H1 (cell line): Measurements from ENCODE around the gene TOR4A. TPM values are rescaled to one million over a fixed set of nuclear protein-coding genes. Genes with fewer than 3 reads are reported as not detected.

Experiments
- CTCF ChIA-PET: fragments of 300-600 bp; sonication (Branson Sonifier 250); formaldehyde crosslinking; loops from one replicate; lab custom pipeline; 2021; ENCODE audit not compliant: partially characterized antibody; lab: Charles Lee
- POLR2A ChIA-PET: fragments of 300-600 bp; sonication (Branson Sonifier 250); formaldehyde crosslinking; loops from one replicate; lab custom pipeline; 2021; ENCODE audit warnings: inconsistent platforms; ENCODE audit not compliant: partially characterized antibody; lab: Charles Lee
- DNase-seq, 2 experiments: peaks; one replicate each; pipeline versions ENCODE4 v3.0.0 to v3.0.0-alpha.2; 2010 to 2022; ENCODE audit warnings: low spot score in 2 of 2, low read depth in 1 of 2, mixed read lengths in 1 of 2
- FAIRE-seq: peaks from 2 replicates; lab custom pipeline; 2011; peaks lifted over from hg19 to GRCh38; lab: Jason Lieb, UNC
- H2AFZ ChIP-seq: 2 replicates; pipeline ENCODE4 v1.8.1; 2012; ENCODE audit warnings: low read length, inconsistent platforms
- H2AK5ac ChIP-seq: 2 replicates; pipeline ENCODE4 v1.6.1; 2013; ENCODE audit warnings: low read depth, low read length
- H2BK120ac ChIP-seq: replicated peaks from 2 replicates; pipeline ENCODE3; 2013; ENCODE audit warnings: low read depth, low read length, inconsistent platforms
- H2BK12ac ChIP-seq: 2 replicates; pipeline ENCODE4 v1.6.1; 2013; ENCODE audit warnings: low read depth, low read length
- H2BK15ac ChIP-seq: 2 replicates; pipeline ENCODE4 v1.6.1; 2013; ENCODE audit warnings: low read length
- H2BK20ac ChIP-seq: 2 replicates; pipeline ENCODE4 v1.6.1; 2013; ENCODE audit warnings: low read length
- H2BK5ac ChIP-seq: 2 replicates; pipeline ENCODE4 v1.6.1; 2013; ENCODE audit warnings: low read depth, low read length
- H3K14ac ChIP-seq: 2 replicates; pipeline ENCODE4 v1.6.1; 2013; ENCODE audit warnings: inconsistent platforms; ENCODE audit not compliant: insufficient read length
- H3K18ac ChIP-seq: 2 replicates; pipeline ENCODE4 v1.6.1; 2013; ENCODE audit warnings: low read length; ENCODE audit errors: extremely low read depth
- H3K23ac ChIP-seq: 2 replicates; pipeline ENCODE4 v1.6.1; 2013; ENCODE audit warnings: inconsistent platforms; ENCODE audit not compliant: insufficient read length
- H3K23me2 ChIP-seq: 2 replicates; pipeline ENCODE4 v1.6.1; 2013; ENCODE audit warnings: low read depth, low read length
- H3K27ac ChIP-seq: 2 replicates; pipeline ENCODE4 v1.6.1; 2011; ENCODE audit warnings: low read depth, low read length, inconsistent platforms
- H3K27me3 ChIP-seq, 4 experiments: replicated peaks in 1 of 4; 1 replicate in 1 of 4; 2 replicates in 3 of 4; pipeline versions ENCODE4 v1.6.1 to v1.8.1; 2011 to 2013; ENCODE audit warnings: low read length in 3 of 4, mild to moderate bottlenecking in 3 of 4, inconsistent platforms in 2 of 4, mixed read lengths in 2 of 4, moderate library complexity in 1 of 4; ENCODE audit not compliant: control insufficient read depth in 3 of 4, insufficient read depth in 3 of 4; ENCODE audit errors: extremely low read depth in 1 of 4
- H3K36me3 ChIP-seq, 4 experiments: 2 replicates each; pipeline versions ENCODE4 v1.6.1 to v1.8.1; 2011 to 2013; ENCODE audit warnings: mild to moderate bottlenecking in 4 of 4, low read length in 3 of 4, moderate library complexity in 2 of 4, control low read depth in 1 of 4, inconsistent platforms in 1 of 4; ENCODE audit not compliant: insufficient read depth in 4 of 4, control insufficient read depth in 2 of 4
- H3K4ac ChIP-seq: replicated peaks from 2 replicates; pipeline ENCODE3; 2013; ENCODE audit warnings: low read length, low read depth, mixed read lengths, inconsistent platforms; ENCODE audit not compliant: insufficient read length
- H3K4me1 ChIP-seq, 4 experiments: replicated peaks in 1 of 4; 1 replicate in 1 of 4; 2 replicates in 3 of 4; pipeline versions ENCODE4 v1.6.1 to v1.8.1; 2011 to 2013; ENCODE audit warnings: low read length in 3 of 4, inconsistent platforms in 2 of 4, mixed read lengths in 1 of 4; ENCODE audit not compliant: insufficient read depth in 4 of 4, control insufficient read depth in 3 of 4
- H3K4me2 ChIP-seq, 2 experiments: 2 replicates each; pipeline versions ENCODE4 v1.6.1 to v1.8.1; 2011 to 2013; ENCODE audit warnings: low read depth in 2 of 2, low read length in 2 of 2, control low read depth in 1 of 2, inconsistent platforms in 1 of 2, mild to moderate bottlenecking in 1 of 2; ENCODE audit not compliant: insufficient read depth in 1 of 2
- H3K4me3 ChIP-seq, 4 experiments: fragments of 200-600, 300-600 bp in 1 of 4; sonication (generic), shearing (Covaris generic), sonication (Bioruptor Twin) in 1 of 4; 2 replicates each; pipeline versions ENCODE4 v1.5.1 to v1.8.1; 2011 to 2016; ENCODE audit warnings: low read length in 4 of 4, low read depth in 3 of 4, control low read depth in 2 of 4, inconsistent platforms in 2 of 4, mild to moderate bottlenecking in 2 of 4, mixed read lengths in 1 of 4, moderate library complexity in 1 of 4; ENCODE audit not compliant: insufficient read depth in 2 of 4; ENCODE audit errors: extremely low read depth in 1 of 4
- H3K56ac ChIP-seq: replicated peaks from 2 replicates; pipeline ENCODE3; 2013; ENCODE audit warnings: low read depth, mild to moderate bottlenecking, mixed read lengths, low read length, inconsistent platforms; ENCODE audit not compliant: insufficient read length
- H3K79me1 ChIP-seq: 2 replicates; pipeline ENCODE4 v1.6.1; 2013; ENCODE audit warnings: low read depth, low read length, control low read depth
- H3K79me2 ChIP-seq, 2 experiments: 2 replicates each; pipeline versions ENCODE4 v1.6.1 to v1.8.1; 2012 to 2013; ENCODE audit warnings: low read length in 2 of 2, mild to moderate bottlenecking in 2 of 2, inconsistent platforms in 1 of 2; ENCODE audit not compliant: insufficient read depth in 2 of 2, control insufficient read depth in 1 of 2
- H3K9ac ChIP-seq, 4 experiments: replicated peaks in 1 of 4; 1 replicate in 1 of 4; 2 replicates in 3 of 4; pipeline versions ENCODE4 v1.6.1 to v1.8.1; 2011 to 2013; ENCODE audit warnings: low read depth in 3 of 4, low read length in 3 of 4, control low read depth in 2 of 4, mild to moderate bottlenecking in 2 of 4, moderate library complexity in 2 of 4, inconsistent platforms in 1 of 4; ENCODE audit errors: extremely low read depth in 1 of 4
- H3K9me3 ChIP-seq, 2 experiments: 2 replicates each; pipeline versions ENCODE4 v1.6.1 to v1.8.1; 2012 to 2013; ENCODE audit warnings: mild to moderate bottlenecking in 2 of 2, moderate library complexity in 2 of 2, control low read depth in 1 of 2, inconsistent platforms in 1 of 2, low read depth in 1 of 2, low read length in 1 of 2, mixed read lengths in 1 of 2; ENCODE audit not compliant: insufficient read depth in 2 of 2
- H4K20me1 ChIP-seq, 2 experiments: replicated peaks in 1 of 2; 2 replicates each; pipeline versions ENCODE3 to v1.8.1; 2011 to 2013; ENCODE audit warnings: inconsistent platforms in 2 of 2, low read length in 2 of 2, mild to moderate bottlenecking in 1 of 2; ENCODE audit not compliant: insufficient read depth in 2 of 2, control insufficient read depth in 1 of 2
- H4K5ac ChIP-seq: 2 replicates; pipeline ENCODE4 v1.6.1; 2013; ENCODE audit warnings: low read length, low read depth, mixed read lengths, inconsistent platforms; ENCODE audit not compliant: insufficient read length
- H4K8ac ChIP-seq: 2 replicates; pipeline ENCODE4 v1.8.0; 2013; ENCODE audit warnings: mild to moderate bottlenecking, moderate library complexity, low read length, inconsistent platforms; ENCODE audit not compliant: insufficient read depth; ENCODE audit errors: extremely low read depth
- H4K91ac ChIP-seq: replicated peaks from 2 replicates; pipeline ENCODE3; 2013; ENCODE audit warnings: low read length, mixed read lengths, inconsistent platforms; ENCODE audit not compliant: insufficient read length
- KDM1A ChIP-seq: fragments of 200-600, 300-600 bp; sonication (generic); IDR thresholded peaks from 2 replicates; pipeline ENCODE4 v1.7.1; 2016; ENCODE audit warnings: mild to moderate bottlenecking, low read length, borderline replicate concordance
- WGBS, 2 experiments: shearing (Covaris generic) in 1 of 2; methylation state at CpG; one replicate each; pipeline versions ENCODE4 v1.1.6 to v1.1.7; 2013 to 2015; ENCODE audit warnings: low lambda C conversion rate in 2 of 2, mixed read lengths in 2 of 2, inconsistent platforms in 1 of 2, low coverage in 1 of 2, missing lambda C conversion rate in 1 of 2; ENCODE audit not compliant: insufficient replicate concordance in 2 of 2, insufficient coverage in 1 of 2, insufficient read length in 1 of 2; ENCODE audit errors: extremely low coverage in 1 of 2, missing lambda C conversion rate in 1 of 2; 5-methylcytosine and 5-hydroxymethylcytosine counted together
- polyA plus RNA-seq, 7 experiments: library from polyadenylated mRNA; depleted of rRNA in 3 of 7; stranded (reverse) in 5 of 7; unstranded in 2 of 7; fragments of >200 nt in 5 of 7; fragments of 200-250 nt in 2 of 7; gene quantifications; 1 replicate in 5 of 7; 2 replicates in 1 of 7; 4 replicates in 1 of 7; pipeline versions ENCODE4 v1.2.1 to v1.2.3, GENCODE V29; 2011 to 2013; ENCODE audit warnings: missing spikeins in 2 of 7, mixed read lengths in 2 of 7
- total RNA-seq: library from RNA; stranded (reverse); fragmentation: NEBNext Ultra II Directional; extraction: Animal tissue kit (Norgen Biotek cat#: 25700); gene quantifications from 2 replicates; pipeline ENCODE4 v1.2.1, GENCODE V29; 2021
- TF ChIP-seq, protein P1 (sequence below): IDR thresholded peaks from 2 replicates; pipeline ENCODE4 v1.6.1; 2011; ENCODE audit warnings: low read length, improper control_type of control experiment

TOR4A gene
- total and polyA plus RNA-seq, 2 of the 8 experiments (the other 6 are each of a cell fraction or from before 2014, with no cell fraction given) = 8.4 to 9.3 TPM

DNA sequence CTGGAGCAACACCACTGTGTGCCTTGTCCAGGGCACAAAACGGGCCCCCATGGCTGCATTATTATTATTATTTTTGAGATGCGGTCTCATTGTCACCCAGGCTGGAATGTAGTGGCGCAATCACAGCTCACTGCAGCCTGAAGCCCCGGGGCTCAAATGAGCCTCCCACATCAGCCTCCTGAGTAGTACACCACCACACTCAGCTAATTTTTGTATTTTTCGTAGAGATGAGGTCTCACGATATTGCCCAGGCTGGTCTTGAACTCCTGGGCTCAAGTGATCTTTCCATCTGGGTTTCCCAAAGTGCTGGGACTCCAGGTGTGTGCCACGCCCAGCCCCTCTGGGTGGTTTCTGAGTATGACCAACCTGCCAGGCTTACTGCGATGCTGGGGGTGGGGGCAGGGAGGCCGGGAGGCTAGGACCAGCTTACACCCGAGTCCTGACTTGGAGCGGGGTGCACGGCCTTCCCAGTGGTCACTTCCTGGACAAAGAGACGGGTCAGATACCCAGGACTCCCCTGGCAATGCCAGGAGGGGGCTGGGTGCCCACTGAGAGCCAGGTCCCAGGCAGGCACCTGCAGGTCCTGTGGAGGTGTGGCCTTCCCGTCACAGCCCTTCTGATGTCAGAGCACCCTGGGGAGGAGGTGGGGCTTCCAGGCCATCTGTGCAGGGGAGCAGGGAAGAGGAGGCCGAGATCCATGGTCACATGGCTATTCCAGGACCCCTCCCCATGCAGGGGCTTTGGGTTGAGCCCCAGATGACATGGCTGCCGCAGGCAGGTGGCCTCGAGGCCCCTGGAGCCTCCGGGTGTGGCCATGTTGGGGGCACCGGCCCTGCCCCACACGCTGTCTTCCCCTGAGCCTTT lies 32.9 kb downstream of the TOR4A start:
- H3K9ac ChIP-seq = no peak overlapping the region
- peaks cover 0 to 35% (median 25%) of the 10 kb centered on the region in 4 experiments; a peak in 6 of 7 replicates for H3K4me1 ChIP-seq
- DNase-seq (peak in 1 of 2 experiments; percentile 49), FAIRE-seq (no peak)
- H3K14ac ChIP-seq = no peak overlapping the region
- no peak overlapping the region for H3K23ac ChIP-seq
- H3K56ac ChIP-seq = no peak overlapping the region
- no peak overlapping the region for H2BK12ac ChIP-seq
- no peak overlapping the region for H3K18ac ChIP-seq
- H2BK120ac ChIP-seq = no peak overlapping the region
- H3K9me3 ChIP-seq = no peaks in the 10 kb centered on the region
- H2BK5ac ChIP-seq = peak overlapping the region; percentile 81; the same call in 1 of the 2 replicates
- ChIA-PET CTCF (interaction anchor here (1.3 kb wide), 1 partner anchor 9 kb away, joined by 8 read pairs; the partner anchor contains the start of gene NRARP), POLR2A (interaction anchor here (11.9 kb wide), 1 partner anchor 10 kb away, joined by 129 read pairs; the partner anchor contains the start of gene NRARP)
- H4K8ac ChIP-seq = peak overlapping the region; percentile 68
- peak overlapping the region; percentile 23 for H3K4ac ChIP-seq
- H3K27ac ChIP-seq = no peak overlapping the region
- no peak overlapping the region for H4K91ac ChIP-seq
- H3K36me3 ChIP-seq = no peaks in the 10 kb centered on the region
- no peaks in the 10 kb centered on the region for H3K79me1 ChIP-seq
- no peak for TF ChIP-seq KDM1A
- TF ChIP-seq, protein P1, sequence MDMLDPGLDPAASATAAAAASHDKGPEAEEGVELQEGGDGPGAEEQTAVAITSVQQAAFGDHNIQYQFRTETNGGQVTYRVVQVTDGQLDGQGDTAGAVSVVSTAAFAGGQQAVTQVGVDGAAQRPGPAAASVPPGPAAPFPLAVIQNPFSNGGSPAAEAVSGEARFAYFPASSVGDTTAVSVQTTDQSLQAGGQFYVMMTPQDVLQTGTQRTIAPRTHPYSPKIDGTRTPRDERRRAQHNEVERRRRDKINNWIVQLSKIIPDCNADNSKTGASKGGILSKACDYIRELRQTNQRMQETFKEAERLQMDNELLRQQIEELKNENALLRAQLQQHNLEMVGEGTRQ = peak; percentile 18; the same call in 1 of the 2 replicates
- H4K5ac ChIP-seq = no peak overlapping the region
- H3K23me2 ChIP-seq = no peaks in the 10 kb centered on the region
- no peaks in the 10 kb centered on the region for H3K27me3 ChIP-seq
- H2BK15ac ChIP-seq = no peak overlapping the region
- H3K4me2 ChIP-seq = no peak overlapping the region
- no peaks in the 10 kb centered on the region for H3K79me2 ChIP-seq
- no peaks in the 10 kb centered on the region for H4K20me1 ChIP-seq
- H2AK5ac ChIP-seq = no peak overlapping the region
- H2AFZ ChIP-seq = no peak overlapping the region
- 0 out of 2 replicates have a peak overlapping the region, but pooled peaks have one; percentile 72 for H2BK20ac ChIP-seq
- no peak overlapping the region for H3K4me3 ChIP-seq
- WGBS, 2 experiments = 83% methylated on average over 16 of the region's 20 CpGs; no CpG with 5 or more reads in 1 of the 2 experiments
